K562 (cell line): Measurements from ENCODE around the gene PCGF6. TPM values are rescaled to one million over a fixed set of nuclear protein-coding genes. Genes with fewer than 3 reads are reported as not detected.

Experiments
- ATAC-seq: fragments of 200-7000 bp; cut with Tn5 transposase; 3 replicates; pipeline ENCODE4 v1.9.1; 2020; ENCODE audit warnings: moderate library complexity
- BruUV-seq: library from RNA; stranded (reverse); fragments of 400-500 nt; replicated peaks from 2 replicates; lab custom pipeline; 2021; lab: Mats Ljungman, UMichigan
- CTCF ChIA-PET: fragments of 300-600 bp; formaldehyde crosslinking; extraction: SDS; loops from one replicate; lab custom pipeline; 2021; ENCODE audit warnings: low intra/inter-chr PET ratio; lab: Yijun Ruan, JAX
- POLR2A ChIA-PET: fragments of 300-600, 350-650 bp; sonication (Branson Sonifier 250); formaldehyde crosslinking; extraction: SDS; loops from one replicate; lab custom pipeline; 2021; ENCODE audit warnings: antibody characterized with exemption, inconsistent platforms; lab: Yijun Ruan, JAX
- DNase-seq, 4 experiments: peaks; one replicate each; pipeline versions ENCODE4 v3.0.0 to v3.0.0-alpha.2; 2011 to 2018; ENCODE audit warnings: low spot score in 3 of 4, mixed read lengths in 3 of 4; ENCODE audit errors: extremely low read depth in 1 of 4
- FAIRE-seq: peaks from 2 replicates; lab custom pipeline; 2011; peaks lifted over from hg19 to GRCh38; lab: Jason Lieb, UNC
- H2AFZ ChIP-seq: 2 replicates; pipeline ENCODE4 v1.6.0; 2011; ENCODE audit warnings: low read depth, low read length, control low read depth, inconsistent platforms
- H3K27ac ChIP-seq: fragments of 200-600 bp; 3 replicates; pipeline ENCODE4 v1.8.0; 2011; ENCODE audit warnings: low read depth, mild to moderate bottlenecking, control low read depth, inconsistent platforms, low read length, moderate library complexity, mixed read lengths; ENCODE audit errors: extremely low read depth
- H3K27me3 ChIP-seq, 2 experiments: fragments of 300-600 bp in 1 of 2; 2 replicates in 1 of 2; 3 replicates in 1 of 2; pipeline versions ENCODE4 v1.6.0 to v1.8.0; 2011; ENCODE audit warnings: inconsistent platforms in 2 of 2, low read length in 2 of 2, mild to moderate bottlenecking in 1 of 2, mixed read lengths in 1 of 2, moderate library complexity in 1 of 2; ENCODE audit not compliant: control insufficient read depth in 2 of 2, insufficient read depth in 2 of 2
- H3K36me3 ChIP-seq: fragments of 300-600 bp; 3 replicates; pipeline ENCODE4 v1.8.0; 2011; ENCODE audit warnings: mild to moderate bottlenecking, low read length, inconsistent platforms; ENCODE audit not compliant: control insufficient read depth, insufficient read depth
- H3K4me1 ChIP-seq, 2 experiments: fragments of 200-600 bp in 1 of 2; replicated peaks in 1 of 2; 2 replicates in 1 of 2; 3 replicates in 1 of 2; pipeline versions ENCODE4 v1.5.1 to v1.8.0; 2011; ENCODE audit warnings: inconsistent platforms in 2 of 2, low read length in 2 of 2, mild to moderate bottlenecking in 1 of 2, mixed read lengths in 1 of 2, moderate library complexity in 1 of 2; ENCODE audit not compliant: control insufficient read depth in 2 of 2, insufficient read depth in 2 of 2
- H3K4me2 ChIP-seq: 2 replicates; pipeline ENCODE4 v1.6.1; 2011; ENCODE audit warnings: low read length, control low read depth, inconsistent platforms, mixed read lengths; ENCODE audit not compliant: insufficient read depth
- H3K4me3 ChIP-seq: fragments of 200-600 bp; sonication (generic), shearing (Covaris generic); 2 replicates; pipeline ENCODE4 v1.5.1; 2016; ENCODE audit warnings: control low read depth, inconsistent platforms
- H3K79me2 ChIP-seq: fragments of 200-600 bp; 3 replicates; pipeline ENCODE4 v1.8.0; 2011; ENCODE audit warnings: low read length, inconsistent platforms; ENCODE audit not compliant: control insufficient read depth, insufficient read depth
- H3K9ac ChIP-seq, 2 experiments: 2 replicates each; pipeline versions ENCODE4 v1.6.0 to v1.6.1; 2011; ENCODE audit warnings: low read depth in 2 of 2, low read length in 2 of 2, control low read depth in 1 of 2, inconsistent platforms in 1 of 2, mild to moderate bottlenecking in 1 of 2, mixed read lengths in 1 of 2; ENCODE audit not compliant: insufficient read depth in 1 of 2
- H3K9me1 ChIP-seq: one replicate; pipeline ENCODE4 v1.6.0; 2011; ENCODE audit warnings: inconsistent platforms, mild to moderate bottlenecking, low read length, moderate library complexity; ENCODE audit not compliant: control insufficient read depth, insufficient read depth
- H3K9me3 ChIP-seq: replicated peaks from 2 replicates; pipeline ENCODE4 v1.5.1; 2011; ENCODE audit warnings: low read depth, low read length, inconsistent platforms; ENCODE audit not compliant: control insufficient read depth, insufficient read depth
- H4K20me1 ChIP-seq: replicated peaks from 2 replicates; pipeline ENCODE4 v1.6.1; 2011; ENCODE audit warnings: low read length, inconsistent platforms, mixed read lengths; ENCODE audit not compliant: control insufficient read depth, insufficient read depth
- HNRNPH1 ChIP-seq: fragments of 200-400 bp; formaldehyde crosslinking; optimal IDR thresholded peaks from 2 replicates; pipeline ENCODE3; 2017; ENCODE audit warnings: low read depth, mild to moderate bottlenecking, low read length, moderate library complexity
- NR2C2 ChIP-seq, 2 experiments: fragments of 200-800 bp in 1 of 2; sonication (Bioruptor generic) in 1 of 2; sonication (generic) in 1 of 2; formaldehyde crosslinking in 1 of 2; IDR thresholded peaks; 2 replicates each; pipeline versions ENCODE4 v1.6.1 to v1.8.0; 2016 to 2022; ENCODE audit warnings: mild to moderate bottlenecking in 1 of 2, missing compliant biosample characterization in 1 of 2, missing genetic modification characterization in 1 of 2, missing genetic modification reagents in 1 of 2
- OTX1 ChIP-seq: fragments of 450-650 bp; formaldehyde crosslinking; IDR thresholded peaks from 2 replicates; pipeline ENCODE4 v1.4.0; 2022; ENCODE audit warnings: mild to moderate bottlenecking
- POLR2B ChIP-seq: fragments of 450-650 bp; IDR thresholded peaks from 2 replicates; pipeline ENCODE4 v1.6.1; 2018; ENCODE audit warnings: low read depth; ENCODE audit not compliant: partially characterized antibody
- RNF2 ChIP-seq: sonication (generic); IDR thresholded peaks from 2 replicates; pipeline ENCODE4 v1.6.1; 2016
- ZBED1 ChIP-seq: IDR thresholded peaks from 2 replicates; pipeline ENCODE4 v1.6.1; 2014
- ZFP30 ChIP-seq: fragments of 250-450 bp; sonication (Bioruptor Pico); IDR thresholded peaks from 2 replicates; pipeline ENCODE4 v1.8.0; 2022; ENCODE audit warnings: moderate library complexity, mild to moderate bottlenecking, inconsistent platforms, borderline replicate concordance
- ZNF12 ChIP-seq: sonication (generic); formaldehyde crosslinking; IDR thresholded peaks from 2 replicates; pipeline ENCODE4 v1.4.0; 2020; ENCODE audit warnings: mild to moderate bottlenecking, missing genetic modification reagents
- WGBS: fragments of 100-300 bp; shearing (Covaris generic); methylation state at CpG from one replicate; pipeline ENCODE4 v1.1.6; 2016; ENCODE audit warnings: low coverage, mixed read lengths; ENCODE audit not compliant: insufficient coverage; ENCODE audit errors: missing lambda C conversion rate; 5-methylcytosine and 5-hydroxymethylcytosine counted together
- in situ Hi-C: fragments of 300-500 bp; cut with MboI; formaldehyde crosslinking; loops from 4 replicates; pipeline ENCODE4 v1.15.0; 2018; ENCODE audit warnings: inconsistent platforms, mixed read lengths
- intact Hi-C: fragments of 100-400 bp; cut with micrococcal nuclease; formaldehyde crosslinking; loops from 2 replicates; pipeline ENCODE4 v1.14.2; 2022
- polyA plus RNA-seq, 8 experiments: library from polyadenylated mRNA; depleted of rRNA in 4 of 8; stranded (reverse) in 5 of 8; unstranded in 3 of 8; fragments of >200 nt; fragmentation: Nextera tagmentation in 2 of 8; fragmentation: Illumina TruSeq in 1 of 8; extraction: Ambion mirVana in 2 of 8; extraction: Trizol in 1 of 8; gene quantifications; 2 replicates each; pipeline versions ENCODE4 v1.2.1 to v1.2.3, GENCODE V29; 2011 to 2014; ENCODE audit warnings: inconsistent platforms in 1 of 8, missing spikeins in 1 of 8
- total RNA-seq, 7 experiments: library from RNA; depleted of rRNA in 6 of 7; stranded (reverse); fragments of >200 nt in 6 of 7; fragmentation: Illumina TruSeq in 2 of 7; extraction: Trizol in 2 of 7; gene quantifications; 2 replicates each; pipeline versions ENCODE4 v1.2.1 to v1.2.3, GENCODE V29; 2011 to 2021; ENCODE audit warnings: low replicate concordance in 1 of 7
- TF ChIP-seq, protein P1 (sequence below): fragments of 450-650 bp; conservative IDR thresholded peaks from 2 replicates; pipeline ENCODE4 v1.6.1; 2016; ENCODE audit warnings: missing genetic modification characterization, low read depth, mild to moderate bottlenecking, missing compliant biosample characterization, moderate library complexity
- TF ChIP-seq, protein P2 (sequence below): fragments of 450-650 bp; IDR thresholded peaks from one replicate; pipeline ENCODE4 v1.6.1; 2018; ENCODE audit warnings: mild to moderate bottlenecking, moderate library complexity; ENCODE audit not compliant: partially characterized antibody
- TF ChIP-seq, protein P3 (sequence below): fragments of 250-450 bp; sonication (Bioruptor Pico); IDR thresholded peaks from 2 replicates; pipeline ENCODE4 v1.4.0; 2020

Gene PCGF6
- total and polyA plus RNA-seq, 9 of the 15 experiments (the other 6 are each of a cell fraction or from before 2014, with no cell fraction given), result 8.4 to 24.6 (median 20.6) TPM

DNA sequence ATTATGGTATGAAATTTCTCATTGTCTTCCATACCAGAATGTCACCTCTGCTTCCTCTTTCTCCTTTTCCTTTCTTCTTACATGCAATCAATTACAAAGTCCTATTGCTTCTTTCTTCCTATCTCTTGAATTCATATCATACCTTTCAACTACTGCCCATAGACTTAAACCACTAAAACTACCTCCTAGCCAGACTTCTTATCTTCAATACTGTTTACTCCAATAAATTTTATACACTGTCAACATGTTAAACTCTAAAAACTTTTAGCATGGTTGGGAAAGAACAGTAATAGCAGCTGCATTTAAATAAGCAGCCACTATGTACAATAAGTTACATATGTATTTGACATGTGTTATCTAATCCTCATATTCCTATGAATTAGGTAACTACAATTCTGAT is 34.9 kb downstream of the PCGF6 start (continued):
- TF ChIP-seq, protein P1, sequence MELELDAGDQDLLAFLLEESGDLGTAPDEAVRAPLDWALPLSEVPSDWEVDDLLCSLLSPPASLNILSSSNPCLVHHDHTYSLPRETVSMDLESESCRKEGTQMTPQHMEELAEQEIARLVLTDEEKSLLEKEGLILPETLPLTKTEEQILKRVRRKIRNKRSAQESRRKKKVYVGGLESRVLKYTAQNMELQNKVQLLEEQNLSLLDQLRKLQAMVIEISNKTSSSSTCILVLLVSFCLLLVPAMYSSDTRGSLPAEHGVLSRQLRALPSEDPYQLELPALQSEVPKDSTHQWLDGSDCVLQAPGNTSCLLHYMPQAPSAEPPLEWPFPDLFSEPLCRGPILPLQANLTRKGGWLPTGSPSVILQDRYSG (tag), result no peak
- no peak for TF ChIP-seq OTX1 (CRISPR knock-in tag)
- no peak for TF ChIP-seq RNF2

DNA sequence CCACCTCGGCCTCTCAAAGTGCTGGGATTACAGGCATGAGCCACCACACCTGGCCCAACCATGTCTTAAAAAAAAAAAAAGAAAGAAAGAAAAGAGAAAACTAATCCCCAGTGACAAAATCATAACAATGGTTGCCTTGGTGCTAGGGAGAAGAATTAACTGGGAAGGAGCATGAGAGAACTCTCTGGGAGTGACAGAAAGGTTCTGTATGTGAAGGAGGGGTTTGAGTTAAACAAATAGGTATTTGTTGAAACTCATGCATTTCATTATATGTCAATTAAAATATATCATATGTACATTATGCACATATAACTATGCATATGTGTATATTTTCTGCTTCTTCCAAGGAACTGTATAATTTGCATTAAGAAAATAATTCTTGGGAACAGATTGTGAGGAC is 40.7 kb downstream of the PCGF6 start:
- no CpG with 5 or more reads among the region's 1 CpG for WGBS
- Histone ChIP-seq H3K4me3 (no peak overlapping the region), H2AFZ (no peak overlapping the region), H3K9me3 (no peaks in the 10 kb centered on the region), H3K9ac (no peak overlapping the region), H3K4me2 (no peak overlapping the region), H3K9me1 (no peaks in the 10 kb centered on the region), H3K79me2 (no peaks in the 10 kb centered on the region), H4K20me1 (no peaks in the 10 kb centered on the region), H3K27ac (no peak overlapping the region), H3K27me3 (no peaks in the 10 kb centered on the region), H3K36me3 (peaks cover 66% of the 10 kb centered on the region; the same call in 2 of the 3 replicates), H3K4me1 (no peaks in the 10 kb centered on the region)
- POLR2A ChIA-PET, result interaction anchor here (0.6 kb wide), 1 partner anchor 14 kb away, joined by 3 read pairs; no protein-coding TSS in a partner anchor
- in situ Hi-C loops, result no loop called here
- intact Hi-C loops, result no loop called here
- DNase-seq (no peak), ATAC-seq (no peak), FAIRE-seq (no peak)
- CTCF ChIA-PET, result no interaction called here
- no TSS peak for BruUV-seq
- TF ChIP-seq ZNF12 (no peak), ZBED1 (no peak), NR2C2 (CRISPR knock-in tag; IDR thresholded peaks at IDR 0.05) (no peak), NR2C2 (tag; IDR thresholded peaks at IDR 0.05) (no peak), ZFP30 (CRISPR knock-in tag) (no peak), POLR2B (no peak), HNRNPH1 (no peak)
- TF ChIP-seq, protein P2, sequence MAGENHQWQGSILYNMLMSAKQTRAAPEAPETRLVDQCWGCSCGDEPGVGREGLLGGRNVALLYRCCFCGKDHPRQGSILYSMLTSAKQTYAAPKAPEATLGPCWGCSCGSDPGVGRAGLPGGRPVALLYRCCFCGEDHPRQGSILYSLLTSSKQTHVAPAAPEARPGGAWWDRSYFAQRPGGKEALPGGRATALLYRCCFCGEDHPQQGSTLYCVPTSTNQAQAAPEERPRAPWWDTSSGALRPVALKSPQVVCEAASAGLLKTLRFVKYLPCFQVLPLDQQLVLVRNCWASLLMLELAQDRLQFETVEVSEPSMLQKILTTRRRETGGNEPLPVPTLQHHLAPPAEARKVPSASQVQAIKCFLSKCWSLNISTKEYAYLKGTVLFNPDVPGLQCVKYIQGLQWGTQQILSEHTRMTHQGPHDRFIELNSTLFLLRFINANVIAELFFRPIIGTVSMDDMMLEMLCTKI, result no peak
- TF ChIP-seq, protein P3, sequence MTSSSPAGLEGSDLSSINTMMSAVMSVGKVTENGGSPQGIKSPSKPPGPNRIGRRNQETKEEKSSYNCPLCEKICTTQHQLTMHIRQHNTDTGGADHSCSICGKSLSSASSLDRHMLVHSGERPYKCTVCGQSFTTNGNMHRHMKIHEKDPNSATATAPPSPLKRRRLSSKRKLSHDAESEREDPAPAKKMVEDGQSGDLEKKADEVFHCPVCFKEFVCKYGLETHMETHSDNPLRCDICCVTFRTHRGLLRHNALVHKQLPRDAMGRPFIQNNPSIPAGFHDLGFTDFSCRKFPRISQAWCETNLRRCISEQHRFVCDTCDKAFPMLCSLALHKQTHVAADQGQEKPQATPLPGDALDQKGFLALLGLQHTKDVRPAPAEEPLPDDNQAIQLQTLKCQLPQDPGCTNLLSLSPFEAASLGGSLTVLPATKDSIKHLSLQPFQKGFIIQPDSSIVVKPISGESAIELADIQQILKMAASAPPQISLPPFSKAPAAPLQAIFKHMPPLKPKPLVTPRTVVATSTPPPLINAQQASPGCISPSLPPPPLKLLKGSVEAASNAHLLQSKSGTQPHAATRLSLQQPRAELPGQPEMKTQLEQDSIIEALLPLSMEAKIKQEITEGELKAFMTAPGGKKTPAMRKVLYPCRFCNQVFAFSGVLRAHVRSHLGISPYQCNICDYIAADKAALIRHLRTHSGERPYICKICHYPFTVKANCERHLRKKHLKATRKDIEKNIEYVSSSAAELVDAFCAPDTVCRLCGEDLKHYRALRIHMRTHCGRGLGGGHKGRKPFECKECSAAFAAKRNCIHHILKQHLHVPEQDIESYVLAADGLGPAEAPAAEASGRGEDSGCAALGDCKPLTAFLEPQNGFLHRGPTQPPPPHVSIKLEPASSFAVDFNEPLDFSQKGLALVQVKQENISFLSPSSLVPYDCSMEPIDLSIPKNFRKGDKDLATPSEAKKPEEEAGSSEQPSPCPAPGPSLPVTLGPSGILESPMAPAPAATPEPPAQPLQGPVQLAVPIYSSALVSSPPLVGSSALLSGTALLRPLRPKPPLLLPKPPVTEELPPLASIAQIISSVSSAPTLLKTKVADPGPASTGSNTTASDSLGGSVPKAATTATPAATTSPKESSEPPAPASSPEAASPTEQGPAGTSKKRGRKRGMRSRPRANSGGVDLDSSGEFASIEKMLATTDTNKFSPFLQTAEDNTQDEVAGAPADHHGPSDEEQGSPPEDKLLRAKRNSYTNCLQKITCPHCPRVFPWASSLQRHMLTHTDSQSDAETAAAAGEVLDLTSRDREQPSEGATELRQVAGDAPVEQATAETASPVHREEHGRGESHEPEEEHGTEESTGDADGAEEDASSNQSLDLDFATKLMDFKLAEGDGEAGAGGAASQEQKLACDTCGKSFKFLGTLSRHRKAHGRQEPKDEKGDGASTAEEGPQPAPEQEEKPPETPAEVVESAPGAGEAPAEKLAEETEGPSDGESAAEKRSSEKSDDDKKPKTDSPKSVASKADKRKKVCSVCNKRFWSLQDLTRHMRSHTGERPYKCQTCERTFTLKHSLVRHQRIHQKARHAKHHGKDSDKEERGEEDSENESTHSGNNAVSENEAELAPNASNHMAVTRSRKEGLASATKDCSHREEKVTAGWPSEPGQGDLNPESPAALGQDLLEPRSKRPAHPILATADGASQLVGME (CRISPR knock-in tag), result no peak
